ENCODE data around the gene CTAGE1.

The CTAGE1 gene

GRCh38 chr18:22391407-22392345, 26.0 kb downstream of the CTAGE1 start:
- DNase-seq (ENCODE audit: low spot score): peak; percentile 71

GRCh38 chr18:22387787-22388186, 29.9 kb downstream of the CTAGE1 start:
- DNase-seq (ENCODE audit: low spot score): no peak

GRCh38 chr18:22387364-22387763, 30.4 kb downstream of the CTAGE1 start:
- DNase-seq (ENCODE audit: low spot score): no peak

DNA sequence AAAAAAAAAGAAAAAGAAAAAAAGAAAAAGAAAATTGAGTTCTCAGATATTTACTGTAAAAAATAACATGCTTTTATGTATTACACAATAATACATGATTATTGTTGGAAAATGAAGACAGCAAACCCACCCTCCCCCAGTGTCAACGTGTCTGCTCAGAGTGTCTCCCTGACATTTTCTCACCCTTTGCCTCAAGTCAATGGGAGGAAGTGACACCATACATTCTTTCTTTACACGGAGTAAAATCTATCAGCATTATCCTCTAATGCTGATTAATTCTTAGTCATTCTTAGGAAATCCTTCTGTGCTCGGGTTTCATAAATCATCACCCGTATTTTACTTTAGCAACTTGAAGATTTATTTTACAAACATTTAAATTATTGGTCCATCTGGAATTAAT, 32.0 kb downstream of the CTAGE1 start:
- peak; percentile 62 for DNase-seq (ENCODE audit: low spot score)

DNA sequence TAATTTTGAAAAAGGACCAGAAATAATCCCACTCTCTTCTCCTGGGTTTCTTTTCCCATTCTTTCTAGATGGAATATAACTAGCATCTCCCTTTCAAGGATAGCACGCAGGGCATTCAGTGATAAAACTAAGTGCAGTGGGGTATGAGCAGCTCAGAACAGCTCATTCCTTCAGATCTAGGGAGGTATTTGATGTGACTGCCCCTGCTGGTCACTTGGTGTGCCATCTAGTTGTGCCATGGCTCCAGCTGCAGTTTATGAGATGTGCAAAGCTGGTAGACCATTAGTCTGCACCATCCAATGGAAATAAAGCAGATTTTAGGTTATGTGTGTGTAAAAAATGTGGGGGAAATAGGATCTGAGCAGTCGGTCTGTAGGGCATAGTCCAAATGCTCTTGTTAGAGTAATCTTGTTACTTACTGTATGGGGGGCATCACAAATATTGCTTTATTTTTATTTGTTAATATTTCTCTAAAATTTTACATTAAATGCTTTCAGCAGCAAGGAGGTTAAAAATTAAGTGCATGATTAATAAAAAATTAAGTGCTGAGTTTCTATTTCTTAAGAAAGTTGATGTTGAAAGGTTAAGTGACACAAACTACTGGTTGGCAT, 38.9 kb downstream of the CTAGE1 start:
- DNase-seq (ENCODE audit: low spot score): peak; percentile 70

GRCh38 chr18:22377769-22378168, 39.9 kb downstream of the CTAGE1 start:
- DNase-seq (ENCODE audit: low spot score): no peak

- no peak for DNase-seq (ENCODE audit: low spot score)
Observed at GRCh38 chr18:22370414-22370813, 47.3 kb downstream of the CTAGE1 start.

- no peak for DNase-seq (ENCODE audit: low spot score)
Observed at GRCh38 chr18:22368021-22368420, 49.7 kb downstream of the CTAGE1 start.

- DNase-seq (ENCODE audit: low spot score): no peak
Observed at GRCh38 chr18:22367303-22367702, 50.4 kb downstream of the CTAGE1 start.

GRCh38 chr18:22363867-22364463, 53.8 kb downstream of the CTAGE1 start:
- peak; percentile 4 for DNase-seq (ENCODE audit: low spot score)

Data from RKO (cell line).